DMS79 (cell line): ENCODE data around the gene WDR20.
A peak's percentile ranks its signal among the peaks of the same experiment; 100 is the strongest.
"Not testable (repeated sequence)": the region's sequence is repeated elsewhere in the genome, so short reads cannot be mapped to it uniquely, and the experiment has no call there.

Experiments
- DNase-seq: peaks from one replicate; lab custom pipeline; 2025; lab: John Stamatoyannopoulos, UW

The WDR20 gene

GRCh38 chr14:102131741-102132140 lies 8.0 kb upstream of the WDR20 start:
- no peak for DNase-seq

DNA sequence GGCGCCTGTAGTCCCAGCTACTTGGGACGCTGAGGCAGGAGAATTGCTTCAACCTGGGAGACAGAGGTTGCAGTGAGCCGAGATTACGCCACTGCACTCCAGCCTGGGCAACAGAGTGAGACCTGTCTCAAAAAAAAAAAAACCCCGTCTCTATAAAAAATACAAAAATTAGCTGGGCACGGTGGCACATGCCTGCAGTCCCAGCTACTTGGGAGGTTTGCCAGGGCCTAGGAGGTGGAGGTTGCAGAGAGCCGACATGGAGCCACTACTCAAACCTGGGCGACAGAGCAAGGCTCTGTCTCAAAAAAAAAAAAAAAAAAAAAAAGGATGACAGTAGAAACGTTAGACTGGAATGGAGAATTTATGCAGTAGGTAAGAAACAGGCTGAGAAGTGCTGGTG lies 5.7 kb upstream of the WDR20 start:
- not testable (repeated sequence) for DNase-seq

DNA sequence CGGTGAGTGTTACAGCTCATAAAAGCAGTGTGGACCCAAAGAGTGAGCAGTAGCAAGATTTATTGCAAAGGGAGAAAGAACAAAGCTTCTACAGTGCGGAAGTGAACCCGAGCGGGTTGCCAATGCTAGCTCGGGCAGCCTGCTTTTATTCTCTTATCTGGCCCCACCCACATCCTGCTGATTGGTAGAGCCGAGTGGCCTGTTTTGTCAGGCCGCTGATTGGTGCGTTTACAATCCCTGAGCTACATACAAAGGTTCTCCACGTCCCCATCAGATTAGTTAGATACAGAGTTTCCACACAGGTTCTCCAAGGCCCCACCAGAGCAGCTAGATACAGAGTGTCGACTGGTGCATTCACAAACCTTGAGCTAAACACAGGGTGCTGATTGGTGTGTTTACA lies 5.0 kb upstream of the WDR20 start:
- DNase-seq: not testable (repeated sequence)

DNA sequence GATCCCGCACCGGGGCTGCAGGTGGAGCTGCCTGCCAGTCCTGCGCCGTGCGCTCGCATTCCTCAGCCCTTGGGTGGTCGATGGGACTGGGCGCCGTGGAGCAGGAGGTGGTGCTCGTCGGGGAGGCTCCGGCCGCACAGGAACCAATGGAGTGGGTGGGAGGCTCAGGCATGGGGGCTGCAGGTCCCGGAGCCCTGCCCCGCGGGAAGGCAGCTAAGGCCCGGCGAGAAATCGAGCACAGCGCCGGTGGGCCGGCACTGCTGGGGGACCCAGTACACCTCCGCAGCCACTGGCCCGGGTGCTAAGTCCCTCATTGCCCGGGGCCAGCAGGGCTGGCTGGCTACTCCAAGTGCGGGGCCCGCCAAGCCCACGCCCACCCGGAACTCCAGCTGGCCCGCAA lies 4.2 kb upstream of the WDR20 start:
- DNase-seq: not testable (repeated sequence)

GRCh38 chr14:102138535-102138934 lies 1.2 kb upstream of the WDR20 start:
- no peak for DNase-seq

- peak; percentile 38 for DNase-seq
Observed at GRCh38 chr14:102138961-102139285, 774 bp upstream of the WDR20 start.

- DNase-seq: peak; percentile 34
Observed at GRCh38 chr14:102140027-102140749, 491 bp downstream of the WDR20 start.

GRCh38 chr14:102140750-102141145 lies 1.1 kb downstream of the WDR20 start:
- DNase-seq: no peak

GRCh38 chr14:102141797-102142196 lies 2.1 kb downstream of the WDR20 start:
- DNase-seq: no peak

- no peak for DNase-seq
Observed at GRCh38 chr14:102144914-102145313, 5.2 kb downstream of the WDR20 start.

- no peak for DNase-seq
Observed at GRCh38 chr14:102145395-102145794, 5.7 kb downstream of the WDR20 start.

GRCh38 chr14:102146423-102146822 lies 6.7 kb downstream of the WDR20 start:
- DNase-seq: no peak

DNA sequence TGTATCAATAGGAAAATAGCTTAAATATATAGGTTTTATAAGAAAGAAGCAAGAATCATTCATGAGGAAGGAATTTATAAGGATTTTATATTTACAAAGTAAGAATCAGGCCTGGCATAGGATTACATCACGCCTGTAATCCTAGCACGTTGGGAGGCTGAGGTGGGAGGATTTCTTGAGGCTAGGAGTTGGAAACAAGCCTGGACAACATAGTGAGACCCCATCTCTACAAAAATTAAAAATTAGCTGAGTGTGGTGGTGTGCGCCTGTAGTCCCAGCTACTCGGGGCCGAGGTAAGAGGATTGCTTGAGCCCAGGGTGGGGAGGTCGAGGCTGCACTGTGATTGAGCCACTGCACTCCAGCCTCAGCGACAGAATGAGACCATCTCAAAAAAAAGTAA lies 10.4 kb downstream of the WDR20 start:
- no peak for DNase-seq

GRCh38 chr14:102150744-102151143 lies 11.0 kb downstream of the WDR20 start:
- no peak for DNase-seq

DNA sequence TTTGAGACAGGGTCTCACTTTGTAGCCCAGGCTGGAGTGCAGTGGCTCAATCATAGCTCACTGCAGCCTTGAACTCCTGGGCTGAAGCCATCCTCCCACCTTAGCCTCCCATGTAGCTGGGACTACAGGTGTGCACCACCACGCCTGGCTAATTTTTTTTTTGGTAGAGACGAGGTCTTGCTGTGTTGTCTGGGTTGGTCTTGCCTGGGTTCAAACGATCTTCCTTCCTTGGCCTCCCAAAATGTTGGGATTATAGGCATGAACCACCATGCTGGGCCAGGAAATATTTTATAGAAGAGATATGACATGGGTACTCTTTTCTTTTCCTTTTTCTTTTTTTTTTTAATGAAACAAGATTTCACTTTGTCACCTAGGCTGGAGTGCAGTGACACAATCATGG lies 11.7 kb downstream of the WDR20 start:
- DNase-seq: not testable (repeated sequence)

GRCh38 chr14:102154121-102154520 lies 14.4 kb downstream of the WDR20 start:
- no peak for DNase-seq

- DNase-seq: no peak
Observed at GRCh38 chr14:102154821-102155549, 15.3 kb downstream of the WDR20 start.

GRCh38 chr14:102157346-102157745 lies 17.6 kb downstream of the WDR20 start:
- no peak for DNase-seq

DNA sequence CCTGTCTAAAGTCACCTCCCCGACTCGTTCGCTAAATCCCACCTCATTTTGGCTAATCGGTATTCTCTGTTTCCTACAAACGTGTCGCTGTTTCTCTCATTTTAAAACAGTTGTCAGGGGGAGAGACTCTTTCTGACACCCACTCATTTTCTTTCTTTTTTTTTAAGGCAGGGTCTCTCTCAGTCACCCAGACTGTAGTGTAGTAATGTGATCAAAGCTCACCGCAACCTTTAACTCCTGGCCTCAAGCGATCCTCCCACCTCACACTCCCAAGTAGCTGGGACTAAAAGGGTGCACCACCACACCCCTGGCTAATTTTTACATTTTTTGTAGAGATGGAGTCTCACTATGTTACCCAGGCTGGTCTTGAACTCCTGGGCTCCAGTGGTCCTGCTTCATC lies 19.1 kb downstream of the WDR20 start:
- DNase-seq: no peak

DNA sequence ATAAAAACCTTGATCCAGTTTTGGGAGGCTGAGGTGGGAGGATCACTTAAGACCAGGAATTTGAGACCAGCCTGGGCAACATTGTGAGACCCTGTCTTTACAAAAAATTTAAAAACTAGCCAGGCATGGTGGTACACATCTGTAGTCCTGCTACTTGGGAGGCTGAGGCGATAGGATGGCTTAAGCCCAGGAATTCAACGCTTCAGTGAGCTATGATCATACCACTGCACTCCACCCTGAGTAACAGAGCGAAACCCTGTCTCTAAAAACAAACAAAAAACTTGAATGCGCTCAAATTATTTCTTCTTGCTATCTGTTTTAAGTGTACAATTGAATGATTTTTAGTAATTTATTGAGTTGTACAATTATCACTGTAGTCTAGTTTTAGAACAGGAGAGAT lies 20.1 kb downstream of the WDR20 start:
- DNase-seq: no peak

DNA sequence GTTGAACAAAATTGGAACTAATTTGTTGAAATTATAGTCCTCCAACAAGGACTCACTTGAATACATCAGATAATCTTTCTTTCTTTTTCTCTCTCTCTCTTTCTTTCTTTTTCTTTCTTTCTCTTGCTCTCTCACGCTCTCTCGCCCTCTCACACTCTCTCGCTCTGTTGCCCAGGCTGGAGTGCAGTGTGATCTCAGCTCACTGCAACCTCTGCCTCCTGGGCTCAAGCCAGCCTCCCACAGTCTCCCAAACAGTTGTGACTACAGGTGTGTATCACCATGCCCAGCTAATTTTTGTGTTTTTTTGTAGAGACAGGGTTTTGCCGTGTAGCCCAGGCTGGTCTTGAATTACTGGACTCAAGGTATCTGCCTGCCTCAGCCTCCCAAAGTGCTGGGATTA lies 22.8 kb downstream of the WDR20 start:
- no peak for DNase-seq

GRCh38 chr14:102164241-102164641 lies 24.5 kb downstream of the WDR20 start:
- DNase-seq: no peak

DNA sequence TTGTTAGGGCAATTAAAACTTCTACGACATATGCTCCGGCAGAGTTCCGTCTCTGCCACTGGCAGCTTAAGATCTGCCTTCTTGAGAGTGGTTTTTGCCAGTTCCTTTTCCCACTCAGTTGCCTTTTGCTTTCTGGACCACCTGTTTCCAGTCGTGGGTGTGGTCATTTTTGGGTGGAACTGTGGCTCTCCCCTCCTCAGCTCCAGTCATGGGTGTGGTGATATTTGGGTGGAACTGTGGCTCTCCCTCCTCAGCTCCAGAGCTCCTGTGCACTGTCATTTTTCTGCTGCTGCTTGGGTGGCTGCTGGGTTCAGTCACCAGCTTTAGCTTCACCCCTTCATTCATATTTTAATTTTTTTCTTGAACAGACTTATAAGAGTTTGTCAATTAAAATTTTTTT lies 25.3 kb downstream of the WDR20 start:
- DNase-seq: no peak

GRCh38 chr14:102170061-102170460 lies 30.4 kb downstream of the WDR20 start:
- no peak for DNase-seq
